ENCODE data around the gene SMNDC1. TPM values are rescaled to one million over a fixed set of nuclear protein-coding genes. Genes with fewer than 3 reads are reported as not detected.

SMNDC1 gene
- total RNA-seq, 4 donors from 2014 or later: 9.7 to 17.0 (median 13.1) TPM

GRCh38 chr10:110345286-110345685 lies 40.6 kb upstream of the SMNDC1 start:
- TF ChIP-seq POLR2A (IDR thresholded peaks at IDR 0.05; ENCODE audit: low read depth) (no peak), POLR2AphosphoS5 (IDR thresholded peaks at IDR 0.05) (no peak), EP300 (IDR thresholded peaks at IDR 0.05) (no peak), CTCF (IDR thresholded peaks at IDR 0.05) (no peak)
- no peaks in the 10 kb centered on the region for H3K4me1 ChIP-seq
- intact Hi-C loops (cut with DNase I): no loop called here
- H3K4me3 ChIP-seq: no peak overlapping the region
- H3K27me3 ChIP-seq: no peaks in the 10 kb centered on the region
- no peak for DNase-seq (ENCODE audit: extremely low spot score)
- 80% methylated on average over 4 of the region's 4 CpGs for WGBS
- H3K9me3 ChIP-seq: no peaks in the 10 kb centered on the region
- H3K27ac ChIP-seq (replicated peaks in 1 of 4): no peak overlapping the region
- H3K36me3 ChIP-seq: no peaks in the 10 kb centered on the region

GRCh38 chr10:110344622-110345021 lies 39.9 kb upstream of the SMNDC1 start:
- Histone ChIP-seq H3K27ac (replicated peaks in 1 of 4) (no peak overlapping the region), H3K4me3 (no peak overlapping the region), H3K27me3 (no peaks in the 10 kb centered on the region), H3K4me1 (no peaks in the 10 kb centered on the region), H3K36me3 (no peaks in the 10 kb centered on the region), H3K9me3 (no peaks in the 10 kb centered on the region)
- no peak for DNase-seq (ENCODE audit: extremely low spot score)
- intact Hi-C loops (cut with DNase I): no loop called here
- WGBS: 54% methylated on average over 2 of the region's 2 CpGs
- TF ChIP-seq POLR2A (IDR thresholded peaks at IDR 0.05; ENCODE audit: low read depth) (no peak), POLR2AphosphoS5 (IDR thresholded peaks at IDR 0.05) (no peak), EP300 (IDR thresholded peaks at IDR 0.05) (no peak), CTCF (IDR thresholded peaks at IDR 0.05) (no peak)

DNA sequence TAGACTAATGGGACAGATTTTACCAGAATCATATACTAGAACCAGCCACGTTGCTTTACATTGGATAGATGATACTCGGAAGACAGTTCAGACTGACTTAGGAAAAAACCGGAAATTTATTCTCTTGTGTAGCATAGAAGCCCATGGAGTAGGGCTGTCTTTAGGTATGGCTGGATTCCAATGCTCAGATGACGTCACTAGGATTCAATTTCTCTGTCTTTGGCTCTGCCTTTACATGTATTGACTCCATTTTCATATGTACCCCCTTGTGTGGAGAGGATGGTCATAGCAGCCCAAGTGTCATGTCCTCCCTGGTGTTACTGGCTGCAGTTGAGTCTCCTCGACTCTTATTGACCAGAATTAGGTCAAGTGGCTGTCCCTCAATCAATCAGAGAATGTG lies 39.2 kb upstream of the SMNDC1 start:
- Histone ChIP-seq H3K9me3 (no peaks in the 10 kb centered on the region), H3K27me3 (no peaks in the 10 kb centered on the region), H3K27ac (replicated peaks in 1 of 4) (no peak overlapping the region), H3K36me3 (no peaks in the 10 kb centered on the region), H3K4me1 (no peaks in the 10 kb centered on the region), H3K4me3 (no peak overlapping the region)
- TF ChIP-seq CTCF (IDR thresholded peaks at IDR 0.05): no peak
- TF ChIP-seq POLR2A (IDR thresholded peaks at IDR 0.05; ENCODE audit: low read depth): no peak
- TF ChIP-seq POLR2AphosphoS5 (IDR thresholded peaks at IDR 0.05): no peak
- no peak for TF ChIP-seq EP300 (IDR thresholded peaks at IDR 0.05)
- 89% methylated on average over 5 of the region's 5 CpGs for WGBS
- DNase-seq (ENCODE audit: extremely low spot score): no peak
- intact Hi-C loops (cut with DNase I): no loop called here

GRCh38 chr10:110340816-110341215 lies 36.1 kb upstream of the SMNDC1 start:
- no peak for DNase-seq (ENCODE audit: extremely low spot score)
- Histone ChIP-seq H3K27ac (replicated peaks in 1 of 4) (no peak overlapping the region), H3K9me3 (no peaks in the 10 kb centered on the region), H3K4me1 (peaks cover 6 to 12% (median 11%) of the 10 kb centered on the region in 4 donors), H3K36me3 (no peaks in the 10 kb centered on the region), H3K27me3 (no peaks in the 10 kb centered on the region), H3K4me3 (no peak overlapping the region)
- intact Hi-C loops (cut with DNase I): no loop called here
- WGBS: 88% methylated on average over 6 of the region's 6 CpGs
- TF ChIP-seq CTCF (IDR thresholded peaks at IDR 0.05) (no peak), POLR2A (IDR thresholded peaks at IDR 0.05; ENCODE audit: low read depth) (no peak), POLR2AphosphoS5 (IDR thresholded peaks at IDR 0.05) (no peak), EP300 (IDR thresholded peaks at IDR 0.05) (no peak)

- Histone ChIP-seq H3K9me3 (no peaks in the 10 kb centered on the region), H3K27me3 (no peaks in the 10 kb centered on the region), H3K4me1 (peaks cover 9 to 17% (median 16%) of the 10 kb centered on the region in 4 donors), H3K36me3 (no peaks in the 10 kb centered on the region), H3K4me3 (no peak overlapping the region), H3K27ac (replicated peaks in 1 of 4) (no peak overlapping the region)
- TF ChIP-seq CTCF (IDR thresholded peaks at IDR 0.05) (no peak), POLR2AphosphoS5 (IDR thresholded peaks at IDR 0.05) (no peak), EP300 (IDR thresholded peaks at IDR 0.05) (no peak), POLR2A (IDR thresholded peaks at IDR 0.05; ENCODE audit: low read depth) (no peak)
- intact Hi-C loops (cut with DNase I): no loop called here
- DNase-seq (ENCODE audit: extremely low spot score): no peak
- WGBS: 95% methylated on average over 4 of the region's 4 CpGs
Measured at GRCh38 chr10:110340122-110340521, 35.4 kb upstream of the SMNDC1 start.

Data from esophagus muscularis mucosa (tissue), 4 donors.